ENCODE results near the gene DNAJC1.

DNA sequence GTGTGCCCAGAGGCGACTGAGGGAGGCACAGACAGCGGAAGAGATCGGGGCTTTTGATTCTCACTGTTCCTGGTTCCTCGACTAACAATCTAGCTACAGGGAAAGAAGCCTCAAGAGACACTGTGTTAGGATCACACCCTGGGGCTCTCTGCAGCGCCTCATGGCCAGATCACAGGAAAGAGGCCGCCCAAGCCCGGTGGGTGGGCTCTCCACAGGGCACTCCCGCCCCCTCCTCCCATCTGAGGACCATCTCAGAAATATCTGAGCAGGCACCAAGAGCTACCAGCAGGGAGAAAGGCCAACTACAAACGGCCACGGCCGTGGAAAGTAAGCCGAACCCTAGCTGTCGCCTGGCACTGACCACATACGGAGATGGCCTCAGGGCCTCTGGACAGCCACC lies 245.3 kb downstream of the DNAJC1 start:
- TF ChIP-seq, protein P1, sequence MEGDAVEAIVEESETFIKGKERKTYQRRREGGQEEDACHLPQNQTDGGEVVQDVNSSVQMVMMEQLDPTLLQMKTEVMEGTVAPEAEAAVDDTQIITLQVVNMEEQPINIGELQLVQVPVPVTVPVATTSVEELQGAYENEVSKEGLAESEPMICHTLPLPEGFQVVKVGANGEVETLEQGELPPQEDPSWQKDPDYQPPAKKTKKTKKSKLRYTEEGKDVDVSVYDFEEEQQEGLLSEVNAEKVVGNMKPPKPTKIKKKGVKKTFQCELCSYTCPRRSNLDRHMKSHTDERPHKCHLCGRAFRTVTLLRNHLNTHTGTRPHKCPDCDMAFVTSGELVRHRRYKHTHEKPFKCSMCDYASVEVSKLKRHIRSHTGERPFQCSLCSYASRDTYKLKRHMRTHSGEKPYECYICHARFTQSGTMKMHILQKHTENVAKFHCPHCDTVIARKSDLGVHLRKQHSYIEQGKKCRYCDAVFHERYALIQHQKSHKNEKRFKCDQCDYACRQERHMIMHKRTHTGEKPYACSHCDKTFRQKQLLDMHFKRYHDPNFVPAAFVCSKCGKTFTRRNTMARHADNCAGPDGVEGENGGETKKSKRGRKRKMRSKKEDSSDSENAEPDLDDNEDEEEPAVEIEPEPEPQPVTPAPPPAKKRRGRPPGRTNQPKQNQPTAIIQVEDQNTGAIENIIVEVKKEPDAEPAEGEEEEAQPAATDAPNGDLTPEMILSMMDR (IDR thresholded peaks at IDR 0.05), result no peak
- TF ChIP-seq POLR2A (IDR thresholded peaks at IDR 0.05), result no peak
